Uterus (tissue), 2 donors: ENCODE measurements around the gene ETV2.

ENCODE experiments used
- CTCF ChIP-seq, 4 experiments: fragments of 200-600 bp in 2 of 4; fragments of 450-650 bp in 2 of 4; sonication (generic) in 2 of 4; IDR thresholded peaks; one replicate each; pipeline ENCODE4 v1.5.1; 2016 to 2019; ENCODE audit warnings: antibody characterized with exemption in 4 of 4, mild to moderate bottlenecking in 2 of 4, moderate library complexity in 1 of 4
- POLR2A ChIP-seq, 2 donors: fragments of 450-650 bp; IDR thresholded peaks; one replicate each; pipeline ENCODE4 v1.6.1; 2016; ENCODE audit warnings: antibody characterized with exemption in 2 of 2, mild to moderate bottlenecking in 1 of 2, moderate library complexity in 1 of 2

GRCh38 chr19:35608251-35608650 is 33.3 kb upstream of the ETV2 start:
- TF ChIP-seq POLR2A (IDR thresholded peaks at IDR 0.05) (no peak), CTCF (IDR thresholded peaks at IDR 0.05) (no peak)
